HEK293 (cell line): Measurements from ENCODE around the gene DPEP1.

ENCODE experiments used
- CTCF ChIA-PET: fragments of 350-600 bp; formaldehyde crosslinking; extraction: SDS; loops from one replicate; lab custom pipeline; 2021; ENCODE audit warnings: antibody characterized with exemption; lab: Yijun Ruan, JAX
- POLR2A ChIA-PET: fragments of 300-600 bp; formaldehyde crosslinking; extraction: SDS; loops from one replicate; lab custom pipeline; 2020; ENCODE audit warnings: antibody characterized with exemption, inconsistent platforms; lab: Yijun Ruan, JAX
- H3K27ac ChIP-seq: fragments of 200-500 bp; sonication (Bioruptor generic); 2 replicates; pipeline ENCODE4 v1.5.1; 2014; ENCODE audit warnings: low read depth, low read length, control low read depth, inconsistent platforms; ENCODE audit errors: extremely low read depth
- H3K36me3 ChIP-seq, 2 experiments: fragments of 200-500 bp in 1 of 2; sonication (Bioruptor generic) in 1 of 2; 1 replicate in 1 of 2; 2 replicates in 1 of 2; pipeline ENCODE4 v1.5.1; 2014 to 2017; ENCODE audit warnings: inconsistent platforms in 2 of 2, low read length in 2 of 2; ENCODE audit not compliant: control insufficient read depth in 2 of 2, insufficient read depth in 1 of 2
- H3K4me1 ChIP-seq: fragments of 200-500 bp; sonication (Bioruptor generic); 2 replicates; pipeline ENCODE4 v1.5.1; 2014; ENCODE audit warnings: mild to moderate bottlenecking, low read length, inconsistent platforms; ENCODE audit not compliant: control insufficient read depth, insufficient read depth
- H3K4me3 ChIP-seq: 2 replicates; pipeline ENCODE4 v1.5.1; 2011; ENCODE audit warnings: low read depth, mild to moderate bottlenecking, control low read depth, low read length, moderate library complexity
- H3K9me3 ChIP-seq: fragments of 200-500 bp; sonication (Bioruptor generic); 2 replicates; pipeline ENCODE4 v1.5.1; 2014; ENCODE audit warnings: low read depth, low read length, inconsistent platforms; ENCODE audit not compliant: control insufficient read depth, insufficient read depth
- BCL11B ChIP-seq: fragments of 450-650 bp; formaldehyde crosslinking; IDR thresholded peaks from 2 replicates; pipeline ENCODE4 v1.5.1; 2016; ENCODE audit warnings: low read depth, missing biosample characterization, missing genetic modification characterization
- GLIS1 ChIP-seq: fragments of 450-650 bp; formaldehyde crosslinking; IDR thresholded peaks from 2 replicates; pipeline ENCODE4 v1.5.1; 2016; ENCODE audit warnings: missing biosample characterization, missing genetic modification characterization
- KLF1 ChIP-seq: fragments of 450-650 bp; formaldehyde crosslinking; IDR thresholded peaks from 2 replicates; pipeline ENCODE4 v1.5.1; 2016; ENCODE audit warnings: missing biosample characterization, missing genetic modification characterization
- MYNN ChIP-seq: fragments of 450-650 bp; formaldehyde crosslinking; IDR thresholded peaks from 2 replicates; pipeline ENCODE4 v1.5.1; 2016; ENCODE audit warnings: missing biosample characterization, missing genetic modification characterization, borderline replicate concordance
- SCRT1 ChIP-seq: fragments of 450-650 bp; formaldehyde crosslinking; IDR thresholded peaks from 2 replicates; pipeline ENCODE4 v1.5.1; 2016; ENCODE audit warnings: missing biosample characterization, missing genetic modification characterization, borderline replicate concordance
- SCRT2 ChIP-seq: fragments of 450-650 bp; formaldehyde crosslinking; IDR thresholded peaks from 2 replicates; pipeline ENCODE4 v1.5.1; 2016; ENCODE audit warnings: missing biosample characterization, missing genetic modification characterization
- TCF7L2 ChIP-seq: IDR thresholded peaks from 2 replicates; pipeline ENCODE4 v1.6.1; 2011; ENCODE audit warnings: low read depth, mild to moderate bottlenecking, inconsistent platforms, low read length, moderate library complexity, borderline replicate concordance
- ZBTB44 ChIP-seq: fragments of 450-650 bp; IDR thresholded peaks from 2 replicates; pipeline ENCODE4 v1.5.1; 2018; ENCODE audit warnings: missing biosample characterization, mild to moderate bottlenecking, missing genetic modification characterization
- ZBTB48 ChIP-seq: fragments of 450-650 bp; formaldehyde crosslinking; IDR thresholded peaks from 2 replicates; pipeline ENCODE4 v1.5.1; 2016; ENCODE audit warnings: missing biosample characterization, missing genetic modification characterization
- ZBTB6 ChIP-seq: fragments of 450-650 bp; formaldehyde crosslinking; IDR thresholded peaks from 2 replicates; pipeline ENCODE4 v1.5.1; 2017; ENCODE audit warnings: missing biosample characterization, missing genetic modification characterization
- ZFP37 ChIP-seq: fragments of 450-650 bp; formaldehyde crosslinking; IDR thresholded peaks from 2 replicates; pipeline ENCODE4 v1.5.1; 2016; ENCODE audit warnings: missing biosample characterization, missing genetic modification characterization
- ZIC2 ChIP-seq: fragments of 450-650 bp; formaldehyde crosslinking; IDR thresholded peaks from 2 replicates; pipeline ENCODE4 v1.5.1; 2016; ENCODE audit warnings: missing biosample characterization, missing genetic modification characterization
- ZNF140 ChIP-seq: fragments of 450-650 bp; formaldehyde crosslinking; IDR thresholded peaks from 2 replicates; pipeline ENCODE4 v1.5.1; 2016; ENCODE audit warnings: missing biosample characterization, missing genetic modification characterization
- ZNF157 ChIP-seq: fragments of 450-650 bp; formaldehyde crosslinking; IDR thresholded peaks from 2 replicates; pipeline ENCODE4 v1.5.1; 2016; ENCODE audit warnings: missing biosample characterization, missing genetic modification characterization
- ZNF266 ChIP-seq: fragments of 450-650 bp; formaldehyde crosslinking; IDR thresholded peaks from 2 replicates; pipeline ENCODE4 v1.5.1; 2016; ENCODE audit warnings: missing biosample characterization, missing genetic modification characterization, low read depth
- ZNF362 ChIP-seq: fragments of 450-650 bp; formaldehyde crosslinking; IDR thresholded peaks from 2 replicates; pipeline ENCODE4 v1.5.1; 2016; ENCODE audit warnings: missing biosample characterization, missing genetic modification characterization
- ZNF510 ChIP-seq: fragments of 450-650 bp; formaldehyde crosslinking; IDR thresholded peaks from 2 replicates; pipeline ENCODE4 v1.5.1; 2018; ENCODE audit warnings: mild to moderate bottlenecking, missing genetic modification characterization, missing biosample characterization; ENCODE audit not compliant: insufficient replicate concordance
- ZNF518A ChIP-seq: fragments of 450-650 bp; formaldehyde crosslinking; conservative IDR thresholded peaks from 2 replicates; pipeline ENCODE4 v1.5.1; 2016; ENCODE audit warnings: low read depth, missing biosample characterization, missing genetic modification characterization
- ZNF580 ChIP-seq: fragments of 450-650 bp; formaldehyde crosslinking; IDR thresholded peaks from 2 replicates; pipeline ENCODE4 v1.5.1; 2016; ENCODE audit warnings: missing biosample characterization, missing genetic modification characterization
- ZNF600 ChIP-seq: fragments of 450-650 bp; formaldehyde crosslinking; IDR thresholded peaks from 2 replicates; pipeline ENCODE4 v1.5.1; 2016; ENCODE audit warnings: missing biosample characterization, missing genetic modification characterization
- ZNF629 ChIP-seq: fragments of 450-650 bp; formaldehyde crosslinking; IDR thresholded peaks from 2 replicates; pipeline ENCODE4 v1.5.1; 2017; ENCODE audit warnings: missing biosample characterization, missing genetic modification characterization
- ZNF639 ChIP-seq: fragments of 450-650 bp; formaldehyde crosslinking; IDR thresholded peaks from 2 replicates; pipeline ENCODE4 v1.5.1; 2016; ENCODE audit warnings: missing biosample characterization, missing genetic modification characterization
- ZNF701 ChIP-seq: fragments of 450-650 bp; formaldehyde crosslinking; IDR thresholded peaks from 2 replicates; pipeline ENCODE4 v1.5.1; 2016; ENCODE audit warnings: missing biosample characterization, missing genetic modification characterization
- ZNF791 ChIP-seq: fragments of 450-650 bp; formaldehyde crosslinking; IDR thresholded peaks from 2 replicates; pipeline ENCODE4 v1.5.1; 2016; ENCODE audit warnings: missing biosample characterization, missing genetic modification characterization
- ZSCAN16 ChIP-seq: fragments of 450-650 bp; formaldehyde crosslinking; IDR thresholded peaks from 2 replicates; pipeline ENCODE4 v1.5.1; 2016; ENCODE audit warnings: missing biosample characterization, missing genetic modification characterization

DPEP1 gene

GRCh38 chr16:89567656-89568594 lies 45.5 kb upstream of the DPEP1 start:
- ChIA-PET CTCF (interaction anchor here (1.4 to 3.1 kb wide), 2 partner anchors 74 kb away, joined by 7 to 20 read pairs; no protein-coding TSS in a partner anchor), POLR2A (interaction anchor here (1.5 kb wide), 1 partner anchor 16 kb away, joined by 3 read pairs; no protein-coding TSS in a partner anchor)
- H3K4me3 ChIP-seq: no peak overlapping the region
- no peaks in the 10 kb centered on the region for H3K9me3 ChIP-seq
- peaks cover 5 to 23% of the 10 kb centered on the region in 2 experiments; a peak in 2 of 3 replicates for H3K36me3 ChIP-seq
- no peak overlapping the region; the same call in 1 of the 2 replicates for H3K27ac ChIP-seq
- TF ChIP-seq ZNF701 (tag by site-specific recombination) (no peak), ZNF266 (tag by site-specific recombination) (no peak), ZNF157 (tag by site-specific recombination) (no peak), MYNN (tag by site-specific recombination) (no peak), ZNF639 (no peak), ZIC2 (peak; percentile 29; the same call in 1 of the 2 replicates), ZNF580 (tag by site-specific recombination) (no peak), ZSCAN16 (tag by site-specific recombination) (no peak), ZNF791 (no peak), ZBTB6 (tag by site-specific recombination) (no peak), KLF1 (tag by site-specific recombination) (no peak), TCF7L2 (no peak), ZBTB48 (no peak), ZBTB44 (tag by site-specific recombination) (no peak), ZNF510 (no peak), ZNF600 (tag by site-specific recombination) (peak; percentile 5; the same call in 1 of the 2 replicates), BCL11B (tag by site-specific recombination) (no peak), SCRT1 (peak; percentile 68; the same call in 1 of the 2 replicates), SCRT2 (tag by site-specific recombination) (peak; percentile 66), ZNF140 (tag by site-specific recombination) (no peak), ZNF629 (tag by site-specific recombination) (no peak), ZNF362 (tag by site-specific recombination) (no peak), ZFP37 (tag by site-specific recombination) (no peak), ZNF518A (tag by site-specific recombination) (no peak), GLIS1 (tag by site-specific recombination) (no peak)
- H3K4me1 ChIP-seq: peaks cover 8% of the 10 kb centered on the region
